Activated CD4-positive, alpha-beta T cell treated with anti-CD3 and anti-CD28 coated beads, Interleukin-10, Interleukin-2, amounts not matched to agents 100 ng/mL and 50 ng/mL, durations not matched to agents 16 hours and 8 hours (primary cell): ENCODE results near the gene BCAS1.
"Not testable (repeated sequence)": the region's sequence is repeated elsewhere in the genome, so short reads cannot be mapped to it uniquely, and the experiment has no call there.

Experiments
- DNase-seq: peaks from one replicate; pipeline ENCODE4 v3.0.0-alpha.2; 2020

The BCAS1 gene

DNA sequence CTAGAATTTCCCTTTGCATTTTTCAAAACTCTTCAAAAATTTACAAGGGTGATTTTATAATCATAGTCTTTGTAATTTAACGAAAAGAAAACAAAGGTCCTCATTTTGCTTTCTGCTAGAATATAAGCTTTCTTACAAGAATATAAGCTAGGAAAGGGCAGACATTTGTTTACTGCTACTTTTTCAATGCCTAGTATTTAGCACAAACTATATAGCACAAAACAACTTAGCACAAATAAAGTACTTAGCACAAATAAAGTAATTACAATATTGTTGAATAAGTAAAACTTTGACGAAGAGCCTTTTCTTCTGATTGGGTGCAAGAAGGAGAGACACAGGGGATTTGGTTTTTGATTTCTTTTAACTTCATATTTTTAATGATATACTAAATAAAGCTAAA, 87.8 kb downstream of the BCAS1 start:
- no peak for DNase-seq

DNA sequence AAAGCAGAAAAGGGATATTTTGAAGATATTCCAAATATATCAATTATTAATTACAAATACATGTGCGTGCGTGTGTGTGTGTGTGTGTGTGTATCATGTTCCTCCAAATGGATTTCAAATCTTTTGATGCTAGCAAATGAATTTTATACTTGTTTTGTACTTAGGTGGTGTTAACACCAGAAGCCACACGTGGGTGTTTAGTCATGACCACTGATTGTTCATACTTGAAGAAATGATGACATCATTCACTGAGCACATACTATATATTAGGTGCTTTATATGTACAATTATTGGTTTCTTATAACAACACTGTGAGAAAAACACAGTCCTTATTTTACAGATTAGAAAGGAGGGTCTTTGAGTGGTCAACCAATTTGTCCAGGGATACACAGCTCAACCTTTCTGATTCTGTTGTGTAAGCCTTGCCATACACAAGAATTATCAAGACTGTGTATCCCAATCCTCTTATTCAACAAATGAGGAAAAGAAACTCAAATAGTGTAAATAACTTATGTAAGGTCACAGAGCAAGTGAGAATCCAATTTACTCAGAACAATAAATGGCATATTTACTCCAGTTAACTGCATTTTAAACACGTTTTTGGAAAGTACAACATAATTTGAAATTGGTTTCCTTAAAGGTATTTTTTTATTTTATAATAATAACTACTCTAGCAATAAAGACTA, 88.5 kb downstream of the BCAS1 start:
- peak; percentile 38 for DNase-seq

DNA sequence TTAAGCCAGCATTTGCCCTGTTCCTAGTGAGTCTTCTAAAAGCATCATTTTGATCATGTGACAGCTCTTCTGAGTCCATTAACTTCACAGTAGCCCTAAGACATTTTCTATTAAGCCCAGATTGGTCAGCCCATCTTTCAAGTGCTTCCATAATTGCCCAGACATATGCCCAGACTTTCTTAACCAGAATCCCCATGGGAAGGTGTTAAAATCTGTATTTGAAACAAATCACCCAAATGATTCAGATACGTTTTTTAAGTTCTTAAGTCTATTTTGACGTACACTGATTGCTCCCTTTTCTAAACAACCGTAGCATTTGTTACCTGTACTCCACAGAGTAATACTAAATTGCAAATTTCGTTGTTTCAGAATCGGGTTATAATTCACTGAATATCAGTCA, 89.3 kb downstream of the BCAS1 start:
- DNase-seq: no peak

DNA sequence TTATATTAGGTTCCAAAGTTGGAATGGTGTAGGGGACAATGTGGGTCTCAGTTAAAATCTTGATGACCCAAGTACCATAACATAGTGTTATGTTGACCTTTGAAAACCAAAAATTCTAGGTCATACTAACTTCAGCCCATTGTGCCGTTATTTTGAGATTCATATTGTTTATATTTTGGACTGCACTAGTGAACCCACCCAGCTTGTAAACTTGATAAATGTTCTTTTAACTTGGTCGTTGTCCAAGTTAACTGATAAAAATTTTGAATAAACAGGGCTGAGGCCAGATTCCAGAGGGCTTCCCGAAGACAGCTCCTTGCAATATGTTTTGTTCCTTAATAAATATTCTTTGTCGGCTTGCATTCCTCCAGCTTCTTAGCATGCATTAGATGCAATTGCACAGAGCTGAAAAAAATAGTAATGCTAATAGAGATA, 90.3 kb downstream of the BCAS1 start:
- DNase-seq: no peak

DNA sequence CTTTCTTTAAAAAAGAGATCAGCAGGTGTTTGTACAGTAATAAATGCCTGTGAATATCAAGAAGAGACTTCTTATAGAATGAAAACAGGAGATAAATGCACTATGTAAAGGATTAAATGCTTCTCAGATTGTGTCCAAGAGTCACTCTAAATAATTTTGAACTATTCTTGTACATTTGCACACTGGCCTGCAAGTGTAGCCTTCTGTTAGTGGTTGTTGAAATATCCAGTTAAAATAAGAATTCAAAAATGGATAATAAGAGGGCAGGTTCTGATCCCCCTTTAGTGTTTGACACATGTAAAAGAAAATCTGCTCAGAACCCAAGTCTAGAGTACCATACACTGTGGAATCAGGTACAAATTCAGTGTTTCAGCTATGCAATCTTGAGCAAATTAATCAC, 91.9 kb downstream of the BCAS1 start:
- no peak for DNase-seq

DNA sequence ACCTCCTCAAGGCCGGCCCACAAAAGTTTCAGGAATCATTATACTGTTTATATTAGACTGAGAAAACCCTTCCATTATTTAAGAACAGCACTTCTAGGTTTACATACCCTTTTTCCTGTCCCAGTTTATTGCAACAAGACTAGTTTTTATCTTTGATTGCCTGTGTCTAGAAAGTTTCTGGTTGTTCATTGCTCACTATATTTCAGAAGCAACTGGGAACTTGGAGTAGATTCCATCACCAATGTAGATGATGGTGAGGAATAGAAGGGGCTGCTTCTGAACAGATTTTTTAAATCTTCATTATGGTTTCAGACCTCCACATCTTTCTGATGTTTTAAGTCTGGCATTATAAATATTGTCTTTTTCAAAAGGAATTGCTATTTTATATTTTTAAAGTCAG, 93.0 kb downstream of the BCAS1 start:
- no peak for DNase-seq

DNA sequence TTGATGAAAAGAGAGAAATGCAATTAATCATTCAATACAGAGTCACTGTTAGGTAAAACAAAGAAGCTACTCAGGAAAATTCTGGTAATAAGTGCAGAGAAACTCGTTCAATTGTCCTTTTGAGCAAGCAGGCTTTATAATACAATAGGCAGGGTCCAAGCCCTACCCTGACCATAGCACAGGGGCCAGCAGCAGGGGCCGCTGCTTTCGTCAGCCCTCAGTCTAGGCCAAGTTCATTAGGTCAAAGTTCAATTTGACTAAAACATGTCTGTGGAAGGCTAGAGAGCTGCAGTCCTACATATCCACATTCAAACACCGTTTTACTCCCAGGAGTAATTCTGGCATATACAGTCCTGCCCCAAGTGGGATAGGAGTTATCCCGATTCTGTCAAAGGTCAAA, 94.6 kb downstream of the BCAS1 start:
- no peak for DNase-seq

DNA sequence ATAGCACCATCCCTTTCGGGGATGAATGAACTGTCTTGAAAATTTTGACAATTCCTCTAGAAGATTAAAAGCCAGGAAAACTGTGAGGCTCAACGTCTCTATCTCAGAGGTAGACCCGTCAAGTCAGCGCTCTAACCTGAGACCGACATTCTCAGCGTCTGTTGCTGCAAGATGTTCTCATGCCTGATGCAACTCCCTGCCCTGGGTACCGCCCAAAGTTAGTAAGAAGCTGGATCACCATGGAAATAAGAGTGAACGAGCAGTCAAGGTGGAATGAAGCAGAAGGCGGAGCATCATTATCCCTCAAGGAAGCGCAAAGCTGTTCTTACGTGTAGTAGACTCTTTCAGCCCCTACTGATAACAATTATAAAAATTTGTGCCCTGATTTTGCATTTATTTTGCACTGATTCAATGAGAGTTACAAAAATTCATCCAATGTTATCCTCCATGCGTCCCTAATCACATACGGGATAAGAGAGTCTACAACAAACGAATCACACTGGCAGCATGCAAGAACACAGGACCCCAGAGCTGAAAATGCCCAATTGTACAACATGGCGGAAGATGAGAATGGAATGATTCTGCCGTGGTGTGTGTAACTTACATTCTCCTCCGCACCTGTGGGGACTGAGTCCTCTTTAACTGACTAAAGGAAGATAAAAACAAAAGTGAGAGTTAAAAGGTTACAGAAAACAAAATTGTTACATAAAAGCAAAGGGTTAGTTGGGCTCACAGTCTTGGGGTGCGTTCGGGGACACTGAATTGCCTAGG, 95.4 kb downstream of the BCAS1 start:
- no peak for DNase-seq

DNA sequence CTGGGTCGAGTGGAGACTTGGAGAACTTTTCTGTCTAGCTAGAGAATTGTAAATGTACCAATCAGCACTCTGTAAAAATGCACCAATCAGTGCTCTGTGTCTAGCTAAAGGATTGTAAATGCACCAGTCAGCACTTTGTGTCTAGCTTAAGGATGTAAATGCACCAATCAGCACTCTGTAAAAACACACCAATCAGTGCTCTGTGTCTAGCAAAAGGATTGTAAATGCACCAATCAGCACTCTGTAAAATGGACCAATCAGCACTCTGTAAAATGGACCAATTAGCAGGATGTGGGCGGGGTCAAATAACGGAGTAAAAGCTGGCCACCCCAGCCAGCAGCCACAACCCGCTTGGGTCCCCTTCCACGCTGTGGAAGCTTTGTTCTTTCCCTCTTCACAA, 96.5 kb downstream of the BCAS1 start:
- DNase-seq: not testable (repeated sequence)

DNA sequence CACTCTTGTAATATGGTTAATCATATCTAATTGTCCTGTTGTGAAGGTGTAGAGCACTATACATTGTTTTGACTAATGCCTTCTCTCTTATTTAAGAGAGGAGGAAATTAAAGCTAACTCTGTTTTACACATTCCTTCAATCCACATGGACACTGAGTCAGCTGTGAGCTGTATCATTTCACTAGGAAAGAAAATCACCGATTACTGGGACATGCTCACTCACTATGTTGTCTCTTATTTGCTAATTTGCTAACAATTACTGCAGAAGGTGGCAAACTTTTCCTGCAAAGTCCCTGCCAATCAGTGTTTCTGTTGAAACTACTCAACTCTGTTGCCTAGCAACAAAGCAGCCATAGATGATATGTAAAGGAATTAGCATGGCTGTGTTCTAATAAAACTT, 98.2 kb downstream of the BCAS1 start:
- no peak for DNase-seq

DNA sequence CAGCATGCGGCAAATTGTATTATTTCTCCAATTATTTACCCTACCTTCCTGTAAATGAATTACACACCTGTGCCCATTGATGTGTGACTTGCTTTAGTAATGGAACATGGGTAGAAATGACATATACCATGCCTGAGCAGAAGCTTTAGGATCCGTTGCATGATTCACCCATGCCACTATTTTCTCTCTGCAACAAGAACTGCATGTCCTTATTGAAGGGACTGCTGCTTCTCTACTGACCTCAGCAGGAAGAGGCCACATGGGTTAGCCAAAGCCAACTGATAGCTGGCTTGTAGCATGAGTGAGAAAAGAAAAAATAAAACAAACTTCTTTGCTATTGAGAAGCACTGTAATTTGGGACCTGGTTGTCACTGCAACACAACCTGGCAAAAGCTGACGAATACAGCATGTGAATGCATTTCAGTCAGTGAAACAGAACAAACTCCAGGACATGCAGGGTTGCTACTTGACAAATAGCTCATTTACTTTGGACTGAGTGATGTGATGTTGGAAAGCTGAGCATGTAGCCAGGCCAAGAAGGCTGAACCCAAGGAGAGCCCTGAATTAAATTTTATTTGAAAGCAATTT, 99.2 kb downstream of the BCAS1 start:
- no peak for DNase-seq

DNA sequence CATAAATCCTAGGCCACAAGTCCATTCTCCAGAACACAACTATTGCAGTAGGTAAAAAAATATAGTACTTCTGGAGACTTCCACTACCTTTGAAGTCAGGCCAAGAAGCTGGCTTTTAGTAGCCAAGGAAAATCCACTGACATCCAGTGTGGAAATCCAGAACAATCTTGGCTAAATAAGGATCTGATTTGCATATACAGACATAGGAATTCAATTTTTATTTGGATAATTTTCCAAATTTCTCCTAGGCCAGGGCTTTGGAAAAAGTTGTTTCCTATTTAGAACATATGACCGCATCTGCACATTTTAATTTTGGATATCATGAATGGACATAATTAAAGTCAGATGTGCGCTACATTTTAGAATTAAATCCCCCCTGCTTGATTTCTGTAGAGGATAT, 100.2 kb downstream of the BCAS1 start:
- DNase-seq: no peak

DNA sequence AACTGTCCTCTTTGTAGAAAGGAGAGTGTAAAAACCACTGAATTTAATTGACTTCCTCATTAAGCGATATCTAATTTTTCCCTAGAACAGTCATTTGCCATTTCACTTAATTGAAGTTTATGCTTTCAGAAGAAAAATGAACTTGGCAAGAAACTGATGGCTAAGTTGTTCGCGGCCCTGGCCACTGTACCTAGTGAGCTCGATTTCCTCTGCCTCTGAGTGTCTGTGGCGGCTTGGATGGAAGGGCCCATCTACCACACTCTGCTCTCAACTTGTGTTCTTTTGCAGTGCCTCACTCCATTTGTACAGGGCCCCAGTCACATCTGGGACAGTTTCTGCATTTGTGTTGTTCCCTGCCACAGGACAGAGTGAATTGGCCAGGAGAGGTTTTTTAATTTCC, 102.9 kb downstream of the BCAS1 start:
- DNase-seq: no peak

DNA sequence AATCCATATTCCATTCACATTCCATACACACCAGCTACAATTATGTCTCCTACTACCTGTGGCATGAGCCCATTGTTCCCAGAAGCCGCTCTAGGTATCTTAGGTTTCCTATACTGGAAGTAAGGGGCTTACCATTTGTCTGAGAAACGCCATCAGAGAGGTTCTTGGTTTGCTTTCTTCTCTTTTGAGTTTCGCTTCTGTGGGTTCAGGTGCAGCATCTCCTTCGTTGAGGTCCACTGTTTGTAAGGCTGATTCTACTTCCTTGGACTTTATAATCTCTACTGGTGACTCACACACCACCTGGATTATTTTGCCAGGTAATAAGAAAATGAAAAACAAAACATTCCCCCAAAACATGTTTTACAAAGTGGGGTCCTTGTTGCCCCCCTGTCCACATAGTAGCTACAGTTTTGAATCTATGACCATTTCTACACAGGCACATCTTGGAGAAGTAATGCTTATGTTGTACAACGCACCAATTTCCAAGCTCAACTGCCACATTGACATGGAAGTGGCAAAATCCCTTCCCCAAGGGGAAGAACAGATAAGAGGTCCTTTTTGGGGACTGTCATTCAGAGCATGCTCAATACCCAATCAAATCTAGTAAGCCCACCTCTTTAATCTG, 103.5 kb downstream of the BCAS1 start:
- DNase-seq: no peak

DNA sequence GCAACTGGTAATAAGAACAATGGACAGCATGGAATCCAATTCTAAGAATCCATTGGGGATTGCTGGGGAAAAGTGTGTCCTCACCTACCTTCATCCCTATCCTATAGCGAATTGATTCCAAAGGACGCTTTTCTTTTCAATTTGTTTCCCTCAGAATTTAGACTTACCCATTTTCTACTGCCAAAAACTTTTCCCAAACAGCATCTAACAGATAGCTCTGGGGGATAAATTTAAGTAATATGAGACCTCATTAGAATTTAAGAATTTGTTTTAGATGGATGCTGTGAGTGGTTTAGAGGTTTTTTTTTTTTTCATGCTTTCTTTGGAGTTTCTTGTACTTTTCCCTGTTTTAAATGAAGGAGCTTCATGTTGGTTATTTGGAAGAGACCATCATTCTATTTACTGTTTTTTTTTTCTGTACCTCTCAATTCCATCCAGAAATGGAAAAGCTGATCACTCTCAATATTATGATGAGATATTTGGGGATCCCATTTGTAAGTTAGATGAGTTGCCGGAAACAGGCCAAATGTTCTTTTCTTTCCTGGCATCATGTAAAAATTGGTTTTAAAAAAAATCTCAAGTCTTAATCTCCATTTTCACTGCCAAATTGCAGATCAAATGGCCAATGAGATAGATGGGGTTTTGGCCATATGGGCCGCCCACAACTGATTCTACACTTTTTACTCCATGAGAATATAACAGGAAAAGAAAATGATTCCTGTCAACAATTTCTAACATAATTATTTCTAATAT, 105.7 kb downstream of the BCAS1 start:
- no peak for DNase-seq

DNA sequence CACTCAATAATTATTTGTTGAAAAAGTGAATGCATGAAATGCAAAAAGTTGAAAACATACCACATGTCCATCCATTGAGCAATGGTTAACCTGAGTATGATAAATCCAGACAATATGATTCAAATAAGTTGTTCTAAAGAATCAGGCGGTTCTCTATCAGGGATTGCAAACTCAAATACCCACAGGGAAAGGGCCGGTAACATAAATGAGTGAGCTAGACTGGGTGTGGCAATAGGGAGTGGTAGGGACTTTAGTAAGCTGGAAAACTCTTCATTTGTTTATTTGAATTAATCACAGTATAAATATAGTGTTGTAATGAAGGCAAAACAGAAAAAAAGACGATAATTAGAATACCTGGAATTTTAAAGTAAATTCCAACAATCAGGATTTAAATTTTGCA, 106.3 kb downstream of the BCAS1 start:
- no peak for DNase-seq

DNA sequence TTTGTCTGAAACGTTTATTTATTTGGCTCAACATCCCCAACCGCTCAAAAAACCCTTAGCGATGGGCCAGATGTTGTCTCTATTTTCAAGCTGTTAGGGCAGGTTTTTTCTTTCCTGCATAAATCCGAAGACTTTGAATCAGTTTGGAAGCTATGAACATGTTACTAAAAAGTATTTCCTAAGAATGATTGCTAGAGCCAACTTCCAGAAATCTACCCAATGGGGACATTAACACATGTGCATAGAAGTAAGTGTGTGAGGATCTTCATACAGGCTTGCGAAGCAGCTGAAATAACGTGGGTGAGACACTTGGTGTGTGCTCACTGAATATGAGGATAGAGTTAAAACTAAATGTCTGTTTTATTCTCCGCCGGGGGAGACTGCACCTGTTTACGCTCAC, 106.8 kb downstream of the BCAS1 start:
- no peak for DNase-seq

DNA sequence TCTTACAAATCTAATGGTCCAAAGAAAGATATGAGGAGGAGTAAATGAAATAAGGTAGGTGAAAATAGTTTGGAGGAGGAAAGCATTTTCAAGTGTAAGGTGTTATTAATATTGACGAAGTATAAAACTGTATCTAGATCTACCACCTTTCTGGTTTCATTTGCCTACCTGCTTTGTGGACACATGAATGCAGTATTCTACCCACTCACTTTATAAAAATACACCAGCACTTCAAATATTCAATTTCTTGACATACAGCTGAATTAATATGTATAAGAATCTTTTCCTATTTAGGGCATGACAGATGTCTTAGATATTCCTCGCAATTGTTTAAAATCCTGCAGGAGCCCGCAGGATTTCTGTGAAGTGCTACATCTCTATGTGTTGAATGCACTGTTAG, 108.0 kb downstream of the BCAS1 start:
- DNase-seq: no peak

DNA sequence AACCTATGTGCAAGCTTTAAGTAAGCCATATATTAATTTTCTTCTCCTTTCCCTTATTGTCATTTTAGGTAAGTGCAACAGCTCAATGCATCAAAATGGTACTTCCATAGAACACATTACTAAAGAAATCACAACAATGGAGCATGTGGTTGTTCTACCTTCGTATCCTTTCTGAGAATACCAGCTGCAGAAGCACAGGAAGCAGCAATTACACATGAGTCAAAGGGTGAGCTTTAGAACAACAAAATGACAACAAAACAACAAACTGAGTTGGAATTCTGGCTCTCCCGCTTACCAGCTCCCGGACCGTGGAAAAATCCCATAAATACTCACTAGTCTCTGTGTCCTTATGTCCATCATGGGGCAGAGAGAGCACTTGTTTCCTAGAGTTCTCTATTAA, 108.9 kb downstream of the BCAS1 start:
- no peak for DNase-seq

DNA sequence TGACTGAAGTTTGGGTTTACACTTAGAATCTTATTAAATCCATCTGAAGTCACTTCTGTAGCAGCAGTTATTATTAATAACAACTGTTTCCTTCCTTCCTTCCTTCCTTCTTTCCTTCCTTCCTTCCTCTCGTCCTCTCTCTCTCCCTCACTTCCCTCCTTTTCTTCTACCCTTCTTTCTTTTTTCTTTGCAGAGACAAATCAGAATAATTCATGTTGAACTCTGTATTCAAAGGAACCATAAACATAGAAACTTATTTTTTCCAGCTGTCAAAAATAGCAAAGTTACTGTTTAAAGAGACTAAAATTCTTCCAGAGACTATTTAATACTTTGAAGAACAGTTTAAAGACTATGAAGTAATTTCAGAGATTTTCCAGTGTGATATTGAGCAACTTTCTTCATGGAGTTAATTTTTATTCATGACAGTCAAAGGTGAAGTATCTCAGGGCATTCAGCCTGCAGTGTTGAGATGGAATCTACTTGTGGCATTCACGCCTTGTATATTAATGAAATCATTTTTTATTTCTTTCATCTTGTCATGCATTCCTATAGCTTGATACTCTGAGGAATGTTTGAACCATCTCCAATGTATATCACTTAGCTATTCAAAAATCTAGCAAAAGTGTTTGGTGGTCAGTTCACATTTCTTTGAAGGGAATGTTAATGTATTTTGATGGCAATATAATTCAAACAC, 109.7 kb downstream of the BCAS1 start:
- DNase-seq: no peak

DNA sequence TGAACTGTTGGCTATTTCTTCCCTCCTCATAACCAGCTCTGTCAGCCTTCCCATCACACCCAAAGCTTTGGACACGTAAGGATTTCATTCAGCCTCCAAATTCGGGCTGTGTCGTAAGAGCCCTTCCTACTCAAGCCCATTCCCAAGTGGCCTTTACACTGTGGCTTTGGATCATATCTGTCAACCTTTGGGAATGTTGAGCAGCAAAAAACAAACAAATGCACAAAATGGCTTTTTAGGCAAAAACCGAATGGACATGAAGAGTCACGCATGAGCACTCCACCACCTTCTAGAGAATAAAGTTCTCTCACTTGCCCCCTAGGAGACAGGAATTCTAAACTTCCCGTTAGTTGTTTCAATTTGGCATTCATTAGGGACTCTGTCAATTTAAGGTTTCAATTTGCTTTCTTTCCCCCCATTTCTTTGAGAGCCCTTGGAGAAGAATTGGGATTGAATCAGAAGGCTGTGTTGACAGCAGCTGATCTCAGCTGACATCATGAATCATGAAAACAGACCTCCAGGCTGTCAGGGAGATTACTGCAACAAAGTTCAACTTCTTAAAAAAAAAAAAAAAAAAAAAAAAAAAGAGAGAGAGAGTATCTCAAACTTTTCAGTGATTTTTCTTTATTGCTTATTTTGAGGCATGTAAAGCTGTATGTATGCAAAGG, 110.3 kb downstream of the BCAS1 start:
- DNase-seq: no peak

DNA sequence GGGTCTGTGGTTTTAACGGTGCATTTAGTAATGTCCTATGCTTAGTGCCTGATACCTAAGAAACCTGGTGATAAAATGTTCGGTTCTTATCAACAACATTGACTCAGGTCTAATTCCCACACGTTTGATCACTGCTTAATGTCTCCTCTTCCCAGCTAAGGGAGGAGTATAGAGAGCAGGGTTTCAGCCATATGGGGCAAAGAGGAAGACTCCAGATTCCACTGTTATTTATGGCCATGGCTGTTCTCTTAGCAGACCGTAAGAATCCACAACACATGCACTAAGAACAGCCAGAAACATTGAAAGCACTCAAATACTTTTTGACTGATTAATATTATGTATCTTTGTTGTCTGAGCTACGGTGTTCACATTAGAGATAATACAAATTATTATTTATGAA, 112.1 kb downstream of the BCAS1 start:
- no peak for DNase-seq
